ENCODE data around the gene MAML2. TPM values are rescaled to one million over a fixed set of nuclear protein-coding genes. Genes with fewer than 3 reads are reported as not detected.

MAML2 gene
- total RNA-seq, 1 experiment from 2014 or later: 2.7 TPM

DNA sequence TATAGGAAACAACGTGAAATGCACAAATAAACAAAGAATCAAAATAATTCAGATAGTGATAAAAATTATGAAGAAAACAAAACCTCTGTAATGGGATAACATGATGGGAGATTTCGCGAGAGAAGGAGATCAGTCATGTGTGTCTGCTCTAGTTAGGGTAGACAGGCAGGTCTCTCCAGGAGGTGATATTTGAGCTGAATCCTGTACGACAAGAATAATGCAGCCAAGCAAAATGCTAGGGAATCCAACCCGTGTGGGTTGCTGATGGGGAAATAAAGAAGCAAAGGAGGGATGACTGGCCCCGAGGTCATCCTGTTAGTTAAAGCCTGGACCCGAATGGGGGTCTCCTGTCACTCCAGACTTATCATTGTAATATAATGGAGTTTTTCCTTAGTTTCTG, 16.0 kb downstream of the MAML2 start:
- H2BK5ac ChIP-seq (ENCODE audit: insufficient read length, low read length): no peak overlapping the region
- H2BK15ac ChIP-seq (ENCODE audit: low read depth, low read length): no peak overlapping the region
- no peak overlapping the region for H2BK20ac ChIP-seq (ENCODE audit: low read depth, low read length, poor library complexity, severe bottlenecking)
- H3K27ac ChIP-seq (ENCODE audit: insufficient read length, low read depth, low read length): no peak overlapping the region
- H3K4ac ChIP-seq (ENCODE audit: low read depth, low read length): no peak overlapping the region
- H2AK5ac ChIP-seq (ENCODE audit: insufficient read length, low read length): no peak overlapping the region
- no peaks in the 10 kb centered on the region for H3K79me1 ChIP-seq (ENCODE audit: insufficient read depth, low read depth, low read length, poor library complexity, severe bottlenecking)
- no peak overlapping the region for H4K91ac ChIP-seq (ENCODE audit: insufficient read length, low read depth, low read length)
- H3K79me2 ChIP-seq (ENCODE audit: insufficient read depth, low read length): peaks cover 3% of the 10 kb centered on the region; the same call in 1 of the 2 replicates
- no peaks in the 10 kb centered on the region for H3K9me3 ChIP-seq (ENCODE audit: control insufficient read depth, low read depth, low read length)
- H3K4me1 ChIP-seq (ENCODE audit: insufficient read depth, low read length): peaks cover 12% of the 10 kb centered on the region
- H3K4me2 ChIP-seq (ENCODE audit: insufficient read depth, insufficient read length, low read length): no peak overlapping the region
- no peaks in the 10 kb centered on the region; a peak in 2 of 7 replicates for H3K36me3 Mint-ChIP-seq (ENCODE audit: insufficient read depth in 1 of 3, low read depth in 3 of 3)
- H3K23me2 ChIP-seq (ENCODE audit: insufficient read length, low read depth, low read length, poor library complexity, severe bottlenecking): no peaks in the 10 kb centered on the region
- no peaks in the 10 kb centered on the region for H3K27me3 Mint-ChIP-seq (ENCODE audit: low read depth)
- H3K56ac ChIP-seq (ENCODE audit: insufficient read length, low read depth, low read length): no peak overlapping the region
- WGBS (ENCODE audit: extremely low coverage, insufficient read length, low lambda C conversion rate): no CpG with 5 or more reads among the region's 7 CpGs
- no peak overlapping the region for H4K5ac ChIP-seq (ENCODE audit: insufficient read length, low read depth, low read length)
- H3K23ac ChIP-seq (ENCODE audit: insufficient read length, low read depth, low read length): no peak overlapping the region
- H4K8ac ChIP-seq (replicated peaks; ENCODE audit: insufficient read length, low read depth, low read length): no peak overlapping the region
- peaks cover 37 to 64% of the 10 kb centered on the region in 2 experiments for H3K4me1 Mint-ChIP-seq
- DNase-seq: no peak
- H3K9ac ChIP-seq (ENCODE audit: extremely low read depth, insufficient read length, low read length): no peak overlapping the region
- H3K14ac ChIP-seq (ENCODE audit: insufficient read depth, low read length): no peak overlapping the region
- H2AFZ ChIP-seq (ENCODE audit: low read length): no peak overlapping the region
- H3T11ph ChIP-seq (ENCODE audit: low read length): no peak overlapping the region
- no peaks in the 10 kb centered on the region for H4K20me1 ChIP-seq (ENCODE audit: control insufficient read depth, insufficient read depth, insufficient read length)
- H3K18ac ChIP-seq (ENCODE audit: insufficient read length, low read depth, low read length): no peak overlapping the region
- no peak overlapping the region for H2BK120ac ChIP-seq (ENCODE audit: low read depth, low read length, poor library complexity, severe bottlenecking)
- no peak overlapping the region for H2BK12ac ChIP-seq (ENCODE audit: insufficient read length, low read depth, low read length)
- no peak for TF ChIP-seq CTCF (conservative IDR thresholded peaks at IDR 0.05)
- no peak overlapping the region for H3K4me3 Mint-ChIP-seq
- H3K27ac Mint-ChIP-seq: no peak overlapping the region; a peak in 1 of 7 replicates
- H3K27me3 ChIP-seq (ENCODE audit: insufficient read depth, low read length): no peaks in the 10 kb centered on the region
- no peaks in the 10 kb centered on the region for H3K9me3 Mint-ChIP-seq
